C4-2B (cell line): ENCODE measurements around the gene KCTD13.

Experiments
- ZFX ChIP-seq: fragments of 450-650 bp; IDR thresholded peaks from 2 replicates; pipeline ENCODE4 v1.6.1; 2017
- TF ChIP-seq, protein P1 (sequence below): fragments of 450-650 bp; conservative IDR thresholded peaks from 2 replicates; pipeline ENCODE4 v1.5.1; 2017; ENCODE audit warnings: mild to moderate bottlenecking

GRCh38 chr16:29915590-29916247 lies 10.3 kb downstream of the KCTD13 start:
- TF ChIP-seq, protein P1, sequence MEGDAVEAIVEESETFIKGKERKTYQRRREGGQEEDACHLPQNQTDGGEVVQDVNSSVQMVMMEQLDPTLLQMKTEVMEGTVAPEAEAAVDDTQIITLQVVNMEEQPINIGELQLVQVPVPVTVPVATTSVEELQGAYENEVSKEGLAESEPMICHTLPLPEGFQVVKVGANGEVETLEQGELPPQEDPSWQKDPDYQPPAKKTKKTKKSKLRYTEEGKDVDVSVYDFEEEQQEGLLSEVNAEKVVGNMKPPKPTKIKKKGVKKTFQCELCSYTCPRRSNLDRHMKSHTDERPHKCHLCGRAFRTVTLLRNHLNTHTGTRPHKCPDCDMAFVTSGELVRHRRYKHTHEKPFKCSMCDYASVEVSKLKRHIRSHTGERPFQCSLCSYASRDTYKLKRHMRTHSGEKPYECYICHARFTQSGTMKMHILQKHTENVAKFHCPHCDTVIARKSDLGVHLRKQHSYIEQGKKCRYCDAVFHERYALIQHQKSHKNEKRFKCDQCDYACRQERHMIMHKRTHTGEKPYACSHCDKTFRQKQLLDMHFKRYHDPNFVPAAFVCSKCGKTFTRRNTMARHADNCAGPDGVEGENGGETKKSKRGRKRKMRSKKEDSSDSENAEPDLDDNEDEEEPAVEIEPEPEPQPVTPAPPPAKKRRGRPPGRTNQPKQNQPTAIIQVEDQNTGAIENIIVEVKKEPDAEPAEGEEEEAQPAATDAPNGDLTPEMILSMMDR: no peak
- no peak for TF ChIP-seq ZFX
